Endodermal cell (in vitro differentiated cells): ENCODE data around the gene NDUFS3. TPM values are rescaled to one million over a fixed set of nuclear protein-coding genes. Genes with fewer than 3 reads are reported as not detected.

Source experiments
- DNase-seq: peaks from one replicate; pipeline ENCODE4 v3.0.0-alpha.2; 2017
- H3K27ac ChIP-seq: 2 replicates; pipeline ENCODE4 v1.5.1; 2013; ENCODE audit warnings: mild to moderate bottlenecking, low read depth, low read length, moderate library complexity
- H3K27me3 ChIP-seq: 2 replicates; pipeline ENCODE4 v1.6.1; 2013; ENCODE audit warnings: mild to moderate bottlenecking, low read length, moderate library complexity; ENCODE audit not compliant: insufficient read depth, control insufficient read depth, poor library complexity, severe bottlenecking
- H3K36me3 ChIP-seq: 2 replicates; pipeline ENCODE4 v1.7.0; 2013; ENCODE audit warnings: mild to moderate bottlenecking, low read length, moderate library complexity; ENCODE audit not compliant: control insufficient read depth, insufficient read depth
- H3K4me1 ChIP-seq: one replicate; pipeline ENCODE4 v1.7.0; 2013; ENCODE audit warnings: low read length; ENCODE audit not compliant: control insufficient read depth, insufficient read depth
- H3K4me3 ChIP-seq: 2 replicates; pipeline ENCODE4 v1.5.1; 2013; ENCODE audit warnings: mild to moderate bottlenecking, low read length, moderate library complexity
- H3K9ac ChIP-seq: 2 replicates; pipeline ENCODE4 v1.6.1; 2013; ENCODE audit warnings: mild to moderate bottlenecking, low read length, moderate library complexity; ENCODE audit not compliant: poor library complexity, severe bottlenecking; ENCODE audit errors: extremely low read depth
- H3K9me3 ChIP-seq: 2 replicates; pipeline ENCODE4 v1.6.1; 2013; ENCODE audit warnings: mild to moderate bottlenecking, low read length, moderate library complexity; ENCODE audit not compliant: control insufficient read depth
- H3K27ac Mint-ChIP-seq: 2 replicates; pipeline ENCODE4 v1.8.0; 2020; ENCODE audit warnings: mixed read lengths
- H3K27me3 Mint-ChIP-seq: 2 replicates; pipeline ENCODE4 v1.8.0; 2021; ENCODE audit warnings: mild to moderate bottlenecking, mixed read lengths; ENCODE audit not compliant: insufficient read depth
- H3K36me3 Mint-ChIP-seq: 2 replicates; pipeline ENCODE4 v1.8.0; 2020; ENCODE audit warnings: low read depth, mixed read lengths
- H3K4me1 Mint-ChIP-seq: 2 replicates; pipeline ENCODE4 v1.8.0; 2020; ENCODE audit warnings: mixed read lengths
- H3K4me3 Mint-ChIP-seq: 2 replicates; pipeline ENCODE4 v1.8.0; 2020; ENCODE audit warnings: mild to moderate bottlenecking, moderate library complexity, mixed read lengths
- H3K9me3 Mint-ChIP-seq: 2 replicates; pipeline ENCODE4 v1.8.0; 2020; ENCODE audit warnings: mild to moderate bottlenecking, mixed read lengths
- WGBS, 2 experiments: methylation state at CpG; one replicate each; pipeline versions ENCODE4 v1.1.5 to v1.1.7; 2013; ENCODE audit warnings: missing lambda C conversion rate in 2 of 2, mixed read lengths in 1 of 2; ENCODE audit not compliant: insufficient coverage in 1 of 2, insufficient read length in 1 of 2; 5-methylcytosine and 5-hydroxymethylcytosine counted together
- total RNA-seq, 2 donors: library from RNA; stranded (reverse); fragmentation: NEBNext Ultra II Directional in 1 of 2; extraction: Animal tissue kit (Norgen Biotek cat#: 25700) in 1 of 2; gene quantifications; 2 replicates in 1 of 2; 3 replicates in 1 of 2; pipeline ENCODE4 v1.2.1, GENCODE V29; 2021
- TF ChIP-seq, protein P1 (sequence below): fragments of 200-600 bp; sonication (generic); conservative IDR thresholded peaks from 2 replicates; pipeline ENCODE4 v1.5.0; 2021; ENCODE audit warnings: antibody characterized with exemption, mild to moderate bottlenecking

NDUFS3 gene
- total RNA-seq, 2 donors from 2014 or later: 104 to 106 TPM

GRCh38 chr11:47571895-47572294 lies 7.0 kb upstream of the NDUFS3 start:
- Mint-ChIP-seq H3K27ac (no peak overlapping the region), H3K36me3 (peaks cover 63% of the 10 kb centered on the region), H3K27me3 (no peaks in the 10 kb centered on the region), H3K4me3 (no peak overlapping the region), H3K4me1 (no peaks in the 10 kb centered on the region), H3K9me3 (no peaks in the 10 kb centered on the region)
- Histone ChIP-seq H3K27ac (no peak overlapping the region), H3K36me3 (peaks cover 78% of the 10 kb centered on the region), H3K9me3 (no peaks in the 10 kb centered on the region), H3K9ac (no peak overlapping the region), H3K27me3 (no peaks in the 10 kb centered on the region), H3K4me1 (no peaks in the 10 kb centered on the region), H3K4me3 (no peak overlapping the region)
- no peak for DNase-seq
- TF ChIP-seq, protein P1, sequence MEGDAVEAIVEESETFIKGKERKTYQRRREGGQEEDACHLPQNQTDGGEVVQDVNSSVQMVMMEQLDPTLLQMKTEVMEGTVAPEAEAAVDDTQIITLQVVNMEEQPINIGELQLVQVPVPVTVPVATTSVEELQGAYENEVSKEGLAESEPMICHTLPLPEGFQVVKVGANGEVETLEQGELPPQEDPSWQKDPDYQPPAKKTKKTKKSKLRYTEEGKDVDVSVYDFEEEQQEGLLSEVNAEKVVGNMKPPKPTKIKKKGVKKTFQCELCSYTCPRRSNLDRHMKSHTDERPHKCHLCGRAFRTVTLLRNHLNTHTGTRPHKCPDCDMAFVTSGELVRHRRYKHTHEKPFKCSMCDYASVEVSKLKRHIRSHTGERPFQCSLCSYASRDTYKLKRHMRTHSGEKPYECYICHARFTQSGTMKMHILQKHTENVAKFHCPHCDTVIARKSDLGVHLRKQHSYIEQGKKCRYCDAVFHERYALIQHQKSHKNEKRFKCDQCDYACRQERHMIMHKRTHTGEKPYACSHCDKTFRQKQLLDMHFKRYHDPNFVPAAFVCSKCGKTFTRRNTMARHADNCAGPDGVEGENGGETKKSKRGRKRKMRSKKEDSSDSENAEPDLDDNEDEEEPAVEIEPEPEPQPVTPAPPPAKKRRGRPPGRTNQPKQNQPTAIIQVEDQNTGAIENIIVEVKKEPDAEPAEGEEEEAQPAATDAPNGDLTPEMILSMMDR: no peak
- WGBS, 2 experiments: 86 to 100% methylated on average over 1 of the region's 1 CpG

- Histone ChIP-seq H3K36me3 (peaks cover 81% of the 10 kb centered on the region), H3K27ac (no peak overlapping the region), H3K9me3 (no peaks in the 10 kb centered on the region), H3K9ac (no peak overlapping the region), H3K27me3 (no peaks in the 10 kb centered on the region), H3K4me3 (no peak overlapping the region), H3K4me1 (peaks cover under 1% of the 10 kb centered on the region)
- Mint-ChIP-seq H3K27me3 (no peaks in the 10 kb centered on the region), H3K4me3 (no peak overlapping the region), H3K4me1 (peaks cover 1% of the 10 kb centered on the region), H3K9me3 (no peaks in the 10 kb centered on the region), H3K36me3 (peaks cover 68% of the 10 kb centered on the region), H3K27ac (no peak overlapping the region)
- TF ChIP-seq, protein P1: no peak
- 88 to 97% methylated on average over 8 of the region's 8 CpGs for WGBS, 2 experiments
- DNase-seq: no peak
Measured at GRCh38 chr11:47572715-47573255, 6.1 kb upstream of the NDUFS3 start.

- H3K9ac ChIP-seq: no peak overlapping the region
- peaks cover 4% of the 10 kb centered on the region for H3K4me1 Mint-ChIP-seq
- H3K36me3 Mint-ChIP-seq: peaks cover 65% of the 10 kb centered on the region
- whole genome bisulfite sequencing, 2 experiments: 94 to 97% methylated on average over 10 to 11 of the region's 11 CpGs
- H3K27me3 ChIP-seq: no peaks in the 10 kb centered on the region
- H3K27ac ChIP-seq: no peak overlapping the region
- H3K9me3 Mint-ChIP-seq: no peaks in the 10 kb centered on the region
- peaks cover 81% of the 10 kb centered on the region for H3K36me3 ChIP-seq
- H3K4me3 ChIP-seq: no peak overlapping the region
- no peak overlapping the region for H3K4me3 Mint-ChIP-seq
- TF ChIP-seq, protein P1: no peak
- no peaks in the 10 kb centered on the region for H3K27me3 Mint-ChIP-seq
- H3K9me3 ChIP-seq: no peaks in the 10 kb centered on the region
- H3K4me1 ChIP-seq: peaks cover 4% of the 10 kb centered on the region
- H3K27ac Mint-ChIP-seq: no peak overlapping the region
- DNase-seq: no peak
Measured at GRCh38 chr11:47573321-47573720, 5.6 kb upstream of the NDUFS3 start.
